ENCODE results near the gene RAB8A.
"Not testable (repeated sequence)": the region's sequence is repeated elsewhere in the genome, so short reads cannot be mapped to it uniquely, and the experiment has no call there.

The RAB8A gene

GRCh38 chr19:16143399-16144215 is 31.9 kb downstream of the RAB8A start, which contains the start of gene HSH2D:
HSH2D (plus strand) TSS chr19:16143685; CDS start chr19:16148751, 5,066 bp downstream.
- DNase-seq, result no peak

- no peak for DNase-seq
These were observed 32.5 kb downstream of the RAB8A start for GRCh38 chr19:16144216-16144581.

DNA sequence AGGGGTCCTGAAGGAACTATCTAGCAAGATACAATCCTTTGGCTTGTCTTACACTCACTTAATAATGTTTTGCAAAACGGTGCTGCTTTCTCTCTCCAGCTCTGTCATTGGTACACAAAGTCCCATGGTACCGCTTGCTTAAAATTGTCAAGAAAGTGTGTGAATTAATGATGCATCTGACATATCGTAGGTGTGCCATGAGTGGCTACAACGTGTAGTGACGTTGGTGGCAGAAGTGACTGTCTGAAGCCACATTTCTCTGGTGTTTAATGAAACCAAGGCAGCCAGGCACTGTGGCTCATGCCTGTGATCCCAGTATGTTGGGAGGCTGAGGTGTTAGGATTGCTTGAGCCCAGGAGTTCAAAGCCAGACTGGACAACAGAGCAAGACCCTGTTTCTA is 34.4 kb downstream of the RAB8A start:
- no peak for DNase-seq

DNA sequence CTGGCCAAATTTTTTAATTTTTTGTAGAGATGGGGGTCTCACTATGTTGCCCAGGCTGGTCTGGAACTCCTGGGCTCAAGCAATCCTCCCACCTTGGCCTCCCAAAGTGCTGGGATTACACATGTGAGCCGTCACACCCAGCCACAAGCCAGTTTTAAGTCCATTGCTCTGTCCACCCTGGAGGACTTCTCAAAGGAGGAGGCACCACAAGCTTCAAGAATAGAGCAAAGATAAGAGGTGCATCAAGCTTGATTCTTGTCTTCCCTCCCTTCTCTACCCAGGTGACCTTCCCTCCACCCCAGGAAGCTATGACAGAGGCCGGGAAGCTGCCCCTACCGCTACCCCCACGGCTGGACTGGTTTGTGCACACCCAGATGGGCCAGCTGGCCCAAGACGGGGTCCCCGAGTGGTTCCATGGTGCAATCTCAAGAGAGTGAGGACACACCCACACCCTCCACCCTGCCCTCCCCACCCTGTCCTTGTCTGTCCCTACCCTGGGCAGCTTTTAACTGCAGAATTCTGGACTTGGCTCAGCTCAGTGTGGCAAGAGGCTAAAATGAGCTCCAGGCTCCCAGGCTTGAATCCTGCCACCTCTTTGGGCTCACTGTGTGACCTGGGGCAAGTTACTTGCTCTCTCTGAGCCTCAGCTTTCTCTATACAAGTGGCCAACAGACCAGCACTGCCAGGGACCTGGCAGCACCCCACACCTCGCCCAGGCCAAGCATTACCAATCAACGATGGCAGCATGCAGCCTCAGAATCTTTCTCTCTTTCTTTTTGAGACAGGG is 36.9 kb downstream of the RAB8A start:
- DNase-seq, result no peak

DNA sequence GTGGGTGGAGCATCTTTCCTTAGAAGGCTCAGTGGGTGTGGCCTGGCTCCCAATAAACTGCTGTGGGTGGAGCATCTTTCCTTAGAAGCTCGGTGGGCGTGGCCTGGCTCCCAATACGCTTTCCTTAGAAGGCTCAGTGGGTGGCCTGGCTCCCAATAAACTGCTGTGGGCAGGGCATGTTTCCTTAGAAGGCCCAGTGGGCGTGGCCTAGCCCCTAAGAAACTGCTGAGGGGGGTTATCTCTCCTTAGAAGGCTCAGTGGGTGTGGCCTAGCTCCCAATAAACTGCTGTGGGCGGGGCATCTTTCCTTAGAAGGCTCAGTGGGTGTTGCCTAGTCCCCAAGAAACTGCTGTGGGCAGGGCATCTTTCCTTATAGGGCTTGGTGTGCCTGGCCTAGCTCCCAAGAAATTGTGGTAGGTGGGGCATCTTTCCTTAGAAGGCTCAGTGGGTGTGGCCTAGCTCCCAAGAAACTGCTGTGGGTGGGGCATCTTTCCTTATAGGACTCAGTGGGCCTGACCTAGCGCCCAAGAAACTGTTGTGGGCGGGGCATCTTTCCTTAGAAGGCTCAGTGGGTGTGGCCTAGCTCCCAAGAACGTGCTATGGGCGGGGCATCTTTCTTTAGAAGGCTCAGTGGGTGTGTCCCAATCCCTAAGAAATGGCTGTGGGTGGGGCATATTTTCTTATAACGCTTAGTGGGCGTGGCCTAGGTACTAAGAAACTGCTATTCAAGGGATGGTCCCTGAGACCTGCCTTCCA is 42.1 kb downstream of the RAB8A start:
- DNase-seq, result peak; percentile 70

DNA sequence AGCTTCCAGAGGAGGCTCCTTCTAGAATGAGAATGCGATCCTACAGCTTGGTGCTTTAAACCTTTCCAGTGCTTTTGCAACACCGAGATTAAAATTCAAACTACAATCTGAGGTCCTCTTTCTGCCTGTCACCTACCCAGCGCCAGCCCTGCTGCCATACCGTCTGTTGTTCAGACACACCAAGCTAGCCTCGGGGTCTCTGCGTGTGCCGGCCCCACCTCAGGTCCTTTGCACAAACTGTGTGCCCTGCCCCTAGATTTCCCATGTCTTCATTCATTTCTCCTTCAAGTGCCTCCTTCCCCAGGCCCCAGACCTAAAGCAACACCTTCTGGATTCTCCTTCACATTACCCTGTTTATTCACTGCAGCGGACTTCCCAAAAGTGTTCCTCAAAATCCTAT is 42.9 kb downstream of the RAB8A start:
- DNase-seq, result no peak

GRCh38 chr19:16155128-16155527 is 43.4 kb downstream of the RAB8A start:
- no peak for DNase-seq

- DNase-seq, result no peak
These were observed 45.2 kb downstream of the RAB8A start for GRCh38 chr19:16156904-16157303.

GRCh38 chr19:16157601-16158000 is 45.9 kb downstream of the RAB8A start:
- no peak for DNase-seq

GRCh38 chr19:16159655-16160054 is 48.0 kb downstream of the RAB8A start:
- no peak for DNase-seq

- DNase-seq, result no peak
These were observed 48.8 kb downstream of the RAB8A start for GRCh38 chr19:16160445-16160942.

DNA sequence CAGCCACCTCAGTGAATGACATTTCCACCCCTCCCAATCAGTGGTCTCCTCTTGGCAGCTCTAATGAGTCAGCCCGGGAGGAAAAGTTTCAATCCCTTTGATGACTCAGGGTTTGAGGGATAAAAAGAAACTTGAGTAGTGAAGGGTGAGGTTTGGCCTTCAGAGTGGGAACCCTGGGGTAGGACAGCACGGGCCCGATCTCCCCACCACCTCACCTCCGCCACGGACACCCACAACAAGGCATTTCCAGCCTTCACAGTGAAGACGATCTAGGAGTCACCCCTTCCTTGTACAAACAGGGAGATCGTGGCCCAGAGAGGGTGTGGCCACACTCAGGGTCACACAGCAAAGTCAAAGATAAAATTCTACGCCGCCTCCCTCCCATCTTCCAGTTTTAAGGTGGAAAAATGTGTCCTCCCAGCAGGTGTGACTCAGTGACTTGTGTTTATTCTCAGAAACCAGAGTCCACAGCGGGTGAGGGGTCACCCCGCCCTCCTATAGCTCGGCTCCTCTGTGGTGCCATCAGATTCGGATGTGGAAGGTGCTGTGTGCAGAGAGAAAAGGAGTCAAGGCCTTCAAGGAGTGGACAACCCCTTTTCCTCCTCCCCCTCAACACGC is 49.4 kb downstream of the RAB8A start:
- DNase-seq, result no peak

DNA sequence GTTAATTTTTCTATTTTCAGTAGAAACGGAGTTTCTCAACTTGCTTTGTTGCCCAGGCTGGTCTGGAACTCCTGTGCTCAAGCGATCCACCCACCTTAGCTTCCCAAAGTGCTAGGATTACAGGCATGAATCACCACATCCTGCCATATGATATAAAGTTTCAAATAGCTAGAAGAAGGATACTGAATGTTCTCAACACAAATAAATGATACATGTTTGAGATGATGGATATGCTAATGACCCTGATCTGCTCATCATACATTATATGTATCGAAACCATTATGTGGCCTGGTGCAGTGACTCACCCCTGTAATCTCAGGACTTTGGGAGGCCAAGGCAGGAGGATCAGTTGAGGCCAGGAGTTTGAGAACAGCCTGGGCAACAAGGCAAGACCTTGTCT is 50.2 kb downstream of the RAB8A start:
- no peak for DNase-seq

GRCh38 chr19:16164222-16164890 is 52.7 kb downstream of the RAB8A start:
- DNase-seq, result no peak

DNA sequence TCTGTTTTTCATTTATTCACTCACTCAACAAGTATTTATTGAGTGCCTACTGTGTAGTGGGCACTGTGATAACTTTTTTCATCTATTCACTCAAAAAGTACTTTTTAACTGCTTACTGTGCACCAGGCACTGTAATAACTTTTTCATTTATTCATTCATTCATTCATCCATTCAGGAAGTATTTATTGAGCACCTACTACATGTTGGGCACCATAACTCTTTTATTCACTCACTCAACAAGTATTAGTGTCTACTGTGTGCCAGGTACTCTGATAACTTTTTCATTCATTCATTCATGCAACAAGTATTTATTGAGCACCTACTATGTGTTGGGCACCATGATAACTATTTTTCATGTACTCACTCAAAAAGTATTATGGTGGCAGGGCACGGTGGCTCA is 54.7 kb downstream of the RAB8A start:
- DNase-seq, result no peak

DNA sequence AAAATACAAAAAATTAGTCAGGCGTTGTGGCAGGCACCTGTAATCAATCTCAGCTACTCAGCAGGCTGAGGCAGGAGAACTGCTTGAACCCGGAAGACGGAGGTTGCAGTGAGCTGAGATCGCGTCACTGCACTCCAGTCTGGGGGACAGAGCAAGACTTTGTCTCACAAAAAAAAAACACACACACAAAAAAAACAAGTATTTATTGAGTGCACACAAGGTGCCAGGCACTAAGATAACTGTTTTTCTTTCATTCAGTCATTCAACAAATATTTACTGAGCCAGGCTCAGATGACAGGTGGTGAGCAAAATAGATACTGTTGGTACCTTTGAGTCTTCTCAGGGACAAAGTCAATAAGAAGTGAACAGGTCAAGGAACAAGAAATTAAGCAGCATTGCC is 55.4 kb downstream of the RAB8A start:
- DNase-seq, result no peak

GRCh38 chr19:16168465-16169081 is 56.9 kb downstream of the RAB8A start:
- peak; percentile 32 for DNase-seq

DNA sequence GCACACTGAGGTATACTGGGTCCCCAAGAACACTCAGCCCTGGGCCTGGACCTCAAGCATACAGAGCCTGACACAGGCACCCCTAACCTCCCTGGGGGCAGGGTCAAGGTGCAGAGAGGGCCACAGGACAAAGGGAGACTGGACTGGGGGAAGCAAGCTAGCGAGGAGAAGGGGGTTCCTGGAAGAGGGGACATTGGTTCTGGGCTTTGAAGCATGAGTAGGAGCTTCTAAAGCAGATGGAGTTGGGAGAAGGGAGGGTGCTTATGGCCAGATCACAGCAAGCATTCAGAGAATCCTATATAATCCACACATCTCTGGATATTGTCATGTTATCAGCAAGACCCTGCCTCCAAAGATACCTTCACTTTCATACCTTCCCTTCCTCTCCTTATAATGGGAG is 58.4 kb downstream of the RAB8A start:
- DNase-seq, result no peak

DNA sequence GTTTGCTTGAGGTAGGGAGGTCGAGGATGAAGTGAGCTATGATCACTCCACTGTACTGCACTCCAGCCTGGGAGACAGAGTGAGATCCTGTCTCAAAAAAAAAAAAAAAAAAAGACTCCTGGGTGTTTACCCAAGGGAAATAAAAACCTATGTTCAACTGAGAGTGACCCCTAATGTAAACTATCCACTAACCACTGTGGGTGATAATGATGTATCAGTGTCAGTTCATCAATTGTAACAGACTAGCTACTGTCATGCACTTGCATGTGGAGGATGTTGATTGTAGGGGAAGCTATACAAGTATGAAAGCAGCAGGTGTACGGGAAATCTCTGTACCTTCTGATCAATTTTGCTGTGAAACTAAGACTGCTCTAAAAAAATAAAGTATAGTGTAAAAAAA is 64.3 kb downstream of the RAB8A start:
- no peak for DNase-seq

DNA sequence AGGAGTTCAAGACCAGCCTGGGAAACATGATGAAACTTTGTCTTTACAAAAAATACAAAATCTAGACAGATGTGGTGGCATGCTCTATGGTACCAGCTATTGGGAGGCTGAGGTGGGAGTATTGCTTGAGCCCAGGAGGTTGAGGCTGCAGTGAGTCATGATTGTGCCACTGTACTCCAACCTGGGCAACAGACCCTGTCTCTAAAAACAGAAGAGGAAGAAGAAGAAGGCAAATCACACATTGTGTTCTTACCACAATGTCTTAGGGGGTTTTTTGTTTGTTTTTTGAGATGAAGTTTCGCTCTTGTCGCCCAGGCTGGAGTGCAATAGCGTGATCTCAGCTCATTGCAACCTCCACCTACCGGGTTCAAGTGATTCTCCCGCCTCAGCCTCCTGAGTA is 67.2 kb downstream of the RAB8A start:
- not testable (repeated sequence) for DNase-seq

DNA sequence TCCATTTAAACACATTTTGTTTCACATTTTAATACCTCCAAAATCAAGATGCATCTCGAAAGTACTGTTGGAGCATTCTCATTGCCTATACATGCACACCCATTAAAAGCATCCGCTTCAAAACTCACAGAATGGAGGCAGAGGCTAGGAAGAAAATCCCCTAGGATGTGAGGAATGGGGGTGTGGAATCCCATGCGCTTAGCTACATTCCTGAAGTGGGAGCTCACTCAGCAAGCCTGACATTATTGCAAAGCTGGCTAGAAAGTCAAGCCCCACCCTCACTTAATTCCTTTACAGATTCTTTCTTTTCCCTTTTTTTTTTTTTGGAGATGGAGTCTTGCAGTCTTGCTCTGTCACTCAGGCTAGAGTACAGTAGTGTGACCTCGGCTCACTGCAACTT is 68.9 kb downstream of the RAB8A start:
- DNase-seq, result no peak

All from NCI-H82 (cell line).